Neural cell (in vitro differentiated cells): ENCODE data around the gene GABRG3. TPM values are rescaled to one million over a fixed set of nuclear protein-coding genes. Genes with fewer than 3 reads are reported as not detected.

ENCODE experiments used
- H2AFZ ChIP-seq: fragments of 200-600, 300-800 bp; sonication (generic), shearing (Covaris generic); 2 replicates; pipeline ENCODE4 v1.6.0; 2014; ENCODE audit warnings: low read depth, mild to moderate bottlenecking, antibody characterized with exemption, low read length, moderate library complexity
- H3F3A ChIP-seq: fragments of 200-600 bp; shearing (Covaris generic); 2 replicates; pipeline ENCODE4 v1.6.1; 2016; ENCODE audit warnings: mild to moderate bottlenecking, moderate library complexity, mixed read lengths, antibody characterized with exemption, low read length; ENCODE audit not compliant: insufficient read depth, poor library complexity, severe bottlenecking
- H3K27ac ChIP-seq: fragments of 200-600, 300-800 bp; sonication (generic), shearing (Covaris generic); 2 replicates; pipeline ENCODE4 v1.5.1; 2014; ENCODE audit warnings: mild to moderate bottlenecking, low read length, moderate library complexity
- H3K27me3 ChIP-seq: fragments of 300-800, 200-600 bp; sonication (generic), shearing (Covaris generic); 2 replicates; pipeline ENCODE4 v1.6.0; 2014; ENCODE audit warnings: mild to moderate bottlenecking, low read depth, low read length, moderate library complexity; ENCODE audit not compliant: insufficient read depth
- H3K36me3 ChIP-seq: fragments of 300-800, 200-600 bp; sonication (generic), shearing (Covaris generic); 2 replicates; pipeline ENCODE4 v1.5.1; 2014; ENCODE audit warnings: mild to moderate bottlenecking, antibody characterized with exemption, low read length, moderate library complexity; ENCODE audit not compliant: insufficient read depth
- H3K4me2 ChIP-seq: fragments of 300-800, 200-600 bp; sonication (generic), shearing (Covaris generic); 2 replicates; pipeline ENCODE4 v1.6.0; 2014; ENCODE audit warnings: mild to moderate bottlenecking, low read length
- H3K4me3 ChIP-seq: fragments of 300-800, 200-600 bp; sonication (generic), shearing (Covaris generic); 2 replicates; pipeline ENCODE4 v1.5.1; 2014; ENCODE audit warnings: mild to moderate bottlenecking, low read length, moderate library complexity
- H3K79me2 ChIP-seq: fragments of 200-600 bp; shearing (Covaris generic); replicated peaks from 2 replicates; pipeline ENCODE4 v1.6.0; 2014; ENCODE audit warnings: mild to moderate bottlenecking, low read length, moderate library complexity; ENCODE audit not compliant: insufficient read depth
- H3K9ac ChIP-seq: fragments of 300-800, 200-600 bp; sonication (generic), shearing (Covaris generic); 2 replicates; pipeline ENCODE4 v1.6.1; 2016; ENCODE audit warnings: mild to moderate bottlenecking, low read length, mixed read lengths
- H3K9me2 ChIP-seq: fragments of 200-600 bp; shearing (Covaris generic); 2 replicates; pipeline ENCODE4 v1.6.1; 2016; ENCODE audit warnings: mild to moderate bottlenecking, low read length, mixed read lengths; ENCODE audit not compliant: insufficient read depth
- H3K9me3 ChIP-seq: fragments of 200-600, 300-800 bp; sonication (generic), shearing (Covaris generic); 2 replicates; pipeline ENCODE4 v1.6.1; 2016; ENCODE audit warnings: mild to moderate bottlenecking, mixed run types, low read length, moderate library complexity, mixed read lengths
- H4K20me1 ChIP-seq: fragments of 200-600 bp; shearing (Covaris generic); 2 replicates; pipeline ENCODE4 v1.6.1; 2016; ENCODE audit warnings: mild to moderate bottlenecking, mixed run types; ENCODE audit not compliant: insufficient read depth
- CTCF ChIP-seq: fragments of 450-650 bp; IDR thresholded peaks from 2 replicates; pipeline ENCODE4 v1.5.1; 2014; ENCODE audit warnings: antibody characterized with exemption, mild to moderate bottlenecking, moderate library complexity; ENCODE audit not compliant: poor library complexity, severe bottlenecking
- EP300 ChIP-seq: fragments of 450-650 bp; conservative IDR thresholded peaks from 2 replicates; pipeline ENCODE4 v1.6.1; 2014; ENCODE audit warnings: antibody characterized with exemption, mild to moderate bottlenecking, moderate library complexity; ENCODE audit not compliant: poor library complexity, severe bottlenecking
- EZH2 ChIP-seq: fragments of 200-600, 300-800 bp; shearing (Covaris generic), sonication (generic); IDR thresholded peaks from 2 replicates; pipeline ENCODE4 v1.6.1; 2014; ENCODE audit warnings: antibody characterized with exemption, low read length, borderline replicate concordance, mild to moderate bottlenecking; ENCODE audit not compliant: insufficient read depth, poor library complexity, severe bottlenecking
- MXI1 ChIP-seq: fragments of 450-650 bp; conservative IDR thresholded peaks from 2 replicates; pipeline ENCODE4 v1.6.1; 2014; ENCODE audit warnings: antibody characterized with exemption, mild to moderate bottlenecking; ENCODE audit not compliant: poor library complexity, severe bottlenecking
- POLR2AphosphoS5 ChIP-seq: IDR thresholded peaks from 2 replicates; pipeline ENCODE4 v1.6.1; 2012
- RAD21 ChIP-seq: fragments of 450-650 bp; conservative IDR thresholded peaks from 2 replicates; pipeline ENCODE4 v1.6.1; 2014; ENCODE audit warnings: antibody characterized with exemption, mild to moderate bottlenecking, moderate library complexity
- SMC3 ChIP-seq: fragments of 450-650 bp; conservative IDR thresholded peaks from 2 replicates; pipeline ENCODE4 v1.6.1; 2014; ENCODE audit warnings: antibody characterized with exemption, mild to moderate bottlenecking, moderate library complexity; ENCODE audit not compliant: poor library complexity
- TAF1 ChIP-seq: IDR thresholded peaks from 2 replicates; pipeline ENCODE4 v1.6.1; 2012; ENCODE audit warnings: low read depth
- polyA plus RNA-seq: library from polyadenylated mRNA; depleted of rRNA; stranded (reverse); fragments of >200 nt; gene quantifications from 2 replicates; pipeline ENCODE4 v1.2.3, GENCODE V29; 2014
- TF ChIP-seq, protein P1 (sequence below): IDR thresholded peaks from 2 replicates; pipeline ENCODE4 v1.6.1; 2012; ENCODE audit warnings: borderline replicate concordance

Gene GABRG3
- polyA plus RNA-seq, 1 donor from 2014 or later = 1.2 TPM

- Histone ChIP-seq H2AFZ (no peak overlapping the region), H3K79me2 (no peaks in the 10 kb centered on the region), H4K20me1 (no peaks in the 10 kb centered on the region), H3F3A (no peaks in the 10 kb centered on the region), H3K4me2 (no peak overlapping the region), H3K9me3 (no peaks in the 10 kb centered on the region), H3K9ac (no peak overlapping the region), H3K4me3 (no peak overlapping the region), H3K27ac (no peak overlapping the region), H3K36me3 (no peaks in the 10 kb centered on the region), H3K27me3 (no peaks in the 10 kb centered on the region), H3K9me2 (no peaks in the 10 kb centered on the region)
- TF ChIP-seq MXI1 = no peak
- TF ChIP-seq SMC3 = no peak
Observed at GRCh38 chr15:26954403-26954802, 16.6 kb upstream of the GABRG3 start.

- Histone ChIP-seq H3K27me3 (peaks cover 19% of the 10 kb centered on the region), H3K4me2 (no peak overlapping the region)
Observed at GRCh38 chr15:26967719-26968269, 3.2 kb upstream of the GABRG3 start.

More at GRCh38 chr15:26967719-26968269, 3.2 kb upstream of the GABRG3 start:
- no peaks in the 10 kb centered on the region for H3K36me3 ChIP-seq
- H2AFZ ChIP-seq = no peak overlapping the region
- no peak overlapping the region for H3K27ac ChIP-seq
- peak overlapping the region; percentile 62 for H3K4me3 ChIP-seq
- H3K79me2 ChIP-seq = no peaks in the 10 kb centered on the region
- H3K9me2 ChIP-seq = no peaks in the 10 kb centered on the region
- no peaks in the 10 kb centered on the region for H4K20me1 ChIP-seq
- H3F3A ChIP-seq = no peaks in the 10 kb centered on the region
- H3K9me3 ChIP-seq = no peaks in the 10 kb centered on the region
- TF ChIP-seq TAF1 (no peak), POLR2AphosphoS5 (no peak), CTCF (no peak), EZH2 (no peak), SMC3 (no peak), RAD21 (no peak), MXI1 (no peak), EP300 (no peak)
- TF ChIP-seq, protein P1, sequence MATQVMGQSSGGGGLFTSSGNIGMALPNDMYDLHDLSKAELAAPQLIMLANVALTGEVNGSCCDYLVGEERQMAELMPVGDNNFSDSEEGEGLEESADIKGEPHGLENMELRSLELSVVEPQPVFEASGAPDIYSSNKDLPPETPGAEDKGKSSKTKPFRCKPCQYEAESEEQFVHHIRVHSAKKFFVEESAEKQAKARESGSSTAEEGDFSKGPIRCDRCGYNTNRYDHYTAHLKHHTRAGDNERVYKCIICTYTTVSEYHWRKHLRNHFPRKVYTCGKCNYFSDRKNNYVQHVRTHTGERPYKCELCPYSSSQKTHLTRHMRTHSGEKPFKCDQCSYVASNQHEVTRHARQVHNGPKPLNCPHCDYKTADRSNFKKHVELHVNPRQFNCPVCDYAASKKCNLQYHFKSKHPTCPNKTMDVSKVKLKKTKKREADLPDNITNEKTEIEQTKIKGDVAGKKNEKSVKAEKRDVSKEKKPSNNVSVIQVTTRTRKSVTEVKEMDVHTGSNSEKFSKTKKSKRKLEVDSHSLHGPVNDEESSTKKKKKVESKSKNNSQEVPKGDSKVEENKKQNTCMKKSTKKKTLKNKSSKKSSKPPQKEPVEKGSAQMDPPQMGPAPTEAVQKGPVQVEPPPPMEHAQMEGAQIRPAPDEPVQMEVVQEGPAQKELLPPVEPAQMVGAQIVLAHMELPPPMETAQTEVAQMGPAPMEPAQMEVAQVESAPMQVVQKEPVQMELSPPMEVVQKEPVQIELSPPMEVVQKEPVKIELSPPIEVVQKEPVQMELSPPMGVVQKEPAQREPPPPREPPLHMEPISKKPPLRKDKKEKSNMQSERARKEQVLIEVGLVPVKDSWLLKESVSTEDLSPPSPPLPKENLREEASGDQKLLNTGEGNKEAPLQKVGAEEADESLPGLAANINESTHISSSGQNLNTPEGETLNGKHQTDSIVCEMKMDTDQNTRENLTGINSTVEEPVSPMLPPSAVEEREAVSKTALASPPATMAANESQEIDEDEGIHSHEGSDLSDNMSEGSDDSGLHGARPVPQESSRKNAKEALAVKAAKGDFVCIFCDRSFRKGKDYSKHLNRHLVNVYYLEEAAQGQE = no peak
- peak overlapping the region; percentile 33 for H3K9ac ChIP-seq
